Kidney (tissue), 14 donors: ENCODE data around the gene SPTAN1. TPM values are rescaled to one million over a fixed set of nuclear protein-coding genes. Genes with fewer than 3 reads are reported as not detected.
A peak's percentile ranks its signal among the peaks of the same experiment; 100 is the strongest.

Experiments used
- DNase-seq, 5 donors: peaks; one replicate each; pipeline ENCODE4 v3.0.0-alpha.2; 2013 to 2020
- FAIRE-seq: peaks from 2 replicates; lab custom pipeline; 2012; peaks lifted over from hg19 to GRCh38; lab: Jason Lieb, UNC
- H3K27ac ChIP-seq, 2 donors: one replicate each; pipeline ENCODE4 v1.7.0; 2013; ENCODE audit warnings: low read depth in 2 of 2, low read length in 2 of 2, inconsistent platforms in 1 of 2
- H3K27me3 ChIP-seq: one replicate; pipeline ENCODE4 v1.7.1; 2013; ENCODE audit warnings: low read length, inconsistent platforms; ENCODE audit not compliant: control insufficient read depth, insufficient read depth
- H3K36me3 ChIP-seq, 3 donors: one replicate each; pipeline versions ENCODE4 v1.7.0 to v1.7.1; 2013; ENCODE audit warnings: low read length in 3 of 3, control low read depth in 1 of 3, inconsistent platforms in 1 of 3; ENCODE audit not compliant: insufficient read depth in 3 of 3, control insufficient read depth in 2 of 3
- H3K4me1 ChIP-seq, 3 donors: one replicate each; pipeline versions ENCODE4 v1.7.0 to v1.7.1; 2013; ENCODE audit warnings: low read length in 3 of 3, inconsistent platforms in 1 of 3, low read depth in 1 of 3; ENCODE audit not compliant: control insufficient read depth in 2 of 3, insufficient read depth in 2 of 3
- H3K4me3 ChIP-seq, 3 donors: one replicate each; pipeline versions ENCODE4 v1.7.0 to v1.8.1; 2013; ENCODE audit warnings: low read length in 3 of 3, control low read depth in 1 of 3, inconsistent platforms in 1 of 3
- H3K9ac ChIP-seq, 3 donors: one replicate each; pipeline versions ENCODE4 v1.7.0 to v1.7.1; 2013; ENCODE audit warnings: low read length in 3 of 3, control low read depth in 1 of 3, inconsistent platforms in 1 of 3
- H3K9me3 ChIP-seq, 3 donors: one replicate each; pipeline versions ENCODE4 v1.7.0 to v1.7.1; 2013; ENCODE audit warnings: low read length in 3 of 3, control low read depth in 1 of 3, inconsistent platforms in 1 of 3; ENCODE audit not compliant: control insufficient read depth in 2 of 3, insufficient read depth in 1 of 3
- intact Hi-C: fragments of 100-400 bp; cut with DNase I; formaldehyde crosslinking; loops from one replicate; pipeline ENCODE4 v1.11.1; 2022
- polyA plus RNA-seq: library from polyadenylated mRNA; stranded (reverse); fragments of 350-450 nt; fragmentation: Illumina TruSeq; extraction: RNeasy Lipid Tissue Mini Kit (QIAGEN cat#74804); gene quantifications from one replicate; pipeline ENCODE4 v1.2.3, GENCODE V29; 2014; ENCODE audit warnings: low read depth, low replicate concordance; ENCODE audit not compliant: insufficient read depth
- total RNA-seq: library from RNA; stranded (reverse); fragmentation: NEBNext Ultra II Directional; extraction: Animal tissue kit (Norgen Biotek cat#: 25700); gene quantifications from one replicate; pipeline ENCODE4 v1.2.1, GENCODE V29; 2021
- TF ChIP-seq, protein P1 (sequence below): IDR thresholded peaks from 3 replicates; pipeline ENCODE4 v1.5.1; 2012; ENCODE audit warnings: mild to moderate bottlenecking, moderate library complexity, borderline replicate concordance; ENCODE audit not compliant: insufficient read depth; ENCODE audit errors: extremely low read depth
- donor health status: control.
- donor health status: control.
- donor health status: control.
- donor health status: control.
- donor health status: control.
- donor health status: DM: yes; HTN: yes; CAD: no.
- donor health status: Normal renal cell carcinoma (clear cell type).

SPTAN1 gene
- total and polyA plus RNA-seq, 2 donors from 2014 or later: 210 to 354 TPM

DNA sequence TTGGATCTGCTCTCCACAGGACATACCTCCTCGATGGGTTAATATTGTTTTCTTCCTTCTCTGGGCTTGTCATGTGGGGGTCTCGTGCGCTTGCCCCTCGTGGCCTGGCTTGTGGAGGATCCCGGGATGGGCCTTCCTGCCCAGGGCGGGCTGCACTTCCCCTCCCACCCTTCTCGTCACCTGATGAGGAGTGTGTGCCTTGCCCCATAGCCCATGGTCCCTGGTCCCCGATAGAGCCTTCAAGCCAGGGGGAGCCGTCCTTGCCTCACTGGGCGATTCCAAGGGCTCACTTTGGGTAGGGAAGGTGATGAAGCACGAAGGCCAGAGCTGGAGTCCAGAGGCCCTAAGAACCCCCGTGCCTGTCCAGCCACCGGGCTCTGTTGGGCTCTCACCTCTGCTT, 75.5 kb downstream of the SPTAN1 start:
- DNase-seq (no peak), FAIRE-seq (no peak)
- H3K36me3 ChIP-seq: peaks cover 6 to 81% (median 49%) of the 10 kb centered on the region in 3 donors
- no peaks in the 10 kb centered on the region for H3K9me3 ChIP-seq
- peaks cover 0 to 6% (median 0%) of the 10 kb centered on the region in 3 donors for H3K4me1 ChIP-seq
- no peak overlapping the region for H3K9ac ChIP-seq
- intact Hi-C loops: no loop called here
- no peak overlapping the region for H3K27ac ChIP-seq
- no peaks in the 10 kb centered on the region for H3K27me3 ChIP-seq
- TF ChIP-seq, protein P1, sequence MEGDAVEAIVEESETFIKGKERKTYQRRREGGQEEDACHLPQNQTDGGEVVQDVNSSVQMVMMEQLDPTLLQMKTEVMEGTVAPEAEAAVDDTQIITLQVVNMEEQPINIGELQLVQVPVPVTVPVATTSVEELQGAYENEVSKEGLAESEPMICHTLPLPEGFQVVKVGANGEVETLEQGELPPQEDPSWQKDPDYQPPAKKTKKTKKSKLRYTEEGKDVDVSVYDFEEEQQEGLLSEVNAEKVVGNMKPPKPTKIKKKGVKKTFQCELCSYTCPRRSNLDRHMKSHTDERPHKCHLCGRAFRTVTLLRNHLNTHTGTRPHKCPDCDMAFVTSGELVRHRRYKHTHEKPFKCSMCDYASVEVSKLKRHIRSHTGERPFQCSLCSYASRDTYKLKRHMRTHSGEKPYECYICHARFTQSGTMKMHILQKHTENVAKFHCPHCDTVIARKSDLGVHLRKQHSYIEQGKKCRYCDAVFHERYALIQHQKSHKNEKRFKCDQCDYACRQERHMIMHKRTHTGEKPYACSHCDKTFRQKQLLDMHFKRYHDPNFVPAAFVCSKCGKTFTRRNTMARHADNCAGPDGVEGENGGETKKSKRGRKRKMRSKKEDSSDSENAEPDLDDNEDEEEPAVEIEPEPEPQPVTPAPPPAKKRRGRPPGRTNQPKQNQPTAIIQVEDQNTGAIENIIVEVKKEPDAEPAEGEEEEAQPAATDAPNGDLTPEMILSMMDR: no peak
- no peak overlapping the region for H3K4me3 ChIP-seq

DNA sequence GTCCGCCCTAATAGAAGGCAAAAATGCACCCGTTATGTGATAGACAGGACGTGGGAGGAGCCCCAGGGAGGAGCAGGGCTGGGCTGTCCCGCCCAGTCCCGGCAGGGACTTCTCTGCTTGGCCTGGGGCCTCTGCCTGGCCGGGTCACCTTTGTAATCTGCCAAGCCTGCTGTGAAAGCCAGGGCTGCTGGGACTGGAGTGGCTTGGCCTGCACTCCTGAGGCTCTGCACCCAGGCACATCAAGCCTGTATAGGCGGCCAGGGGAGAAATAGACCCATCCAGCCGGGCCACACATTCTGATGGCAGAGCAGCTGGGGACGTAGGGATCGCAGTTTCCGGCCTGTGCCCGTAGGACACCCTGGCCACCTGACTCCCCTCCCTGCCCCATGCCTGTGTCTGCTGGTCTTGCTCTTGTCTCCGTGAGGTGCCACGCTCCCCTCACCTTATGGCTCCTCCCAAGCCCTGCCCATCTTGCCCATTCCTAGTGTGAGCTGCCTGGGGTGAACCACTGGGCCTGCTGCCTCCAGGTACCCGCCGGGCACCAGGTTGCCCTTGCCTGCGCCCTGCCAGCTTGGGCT, 76.2 kb downstream of the SPTAN1 start:
- H3K9me3 ChIP-seq: no peaks in the 10 kb centered on the region
- intact Hi-C loops: no loop called here
- no peaks in the 10 kb centered on the region for H3K27me3 ChIP-seq
- H3K36me3 ChIP-seq: peaks cover 6 to 87% (median 54%) of the 10 kb centered on the region in 3 donors
- H3K9ac ChIP-seq: no peak overlapping the region
- peaks cover 0 to 6% (median 0%) of the 10 kb centered on the region in 3 donors for H3K4me1 ChIP-seq
- peak in 1 of 5 donors; percentile 74 for DNase-seq
- FAIRE-seq: no peak
- H3K4me3 ChIP-seq: no peak overlapping the region
- TF ChIP-seq, protein P1: no peak
- H3K27ac ChIP-seq: no peak overlapping the region

DNA sequence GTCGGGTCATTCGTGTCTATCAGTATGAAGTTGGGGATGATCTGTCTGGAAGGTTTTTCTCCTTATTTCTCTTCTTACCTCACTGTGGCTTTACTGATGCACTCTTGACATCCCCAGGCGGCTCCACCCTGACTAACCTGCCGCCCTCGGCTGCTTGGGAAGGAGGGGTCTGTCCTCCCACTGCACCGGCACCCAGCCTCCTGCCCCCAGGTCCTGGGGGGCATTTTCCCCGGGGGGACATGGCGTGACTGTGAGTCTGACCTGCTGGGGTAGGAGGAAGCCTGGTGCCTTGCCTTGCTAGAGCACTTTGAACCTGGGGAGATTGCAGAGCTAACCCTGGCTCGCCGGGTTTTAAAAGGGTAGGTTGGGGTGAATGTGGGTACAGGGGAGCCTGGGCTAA, 76.7 kb downstream of the SPTAN1 start:
- H3K4me3 ChIP-seq: no peak overlapping the region
- no peak for FAIRE-seq
- H3K27me3 ChIP-seq: no peaks in the 10 kb centered on the region
- peaks cover 6 to 91% (median 59%) of the 10 kb centered on the region in 3 donors for H3K36me3 ChIP-seq
- H3K9me3 ChIP-seq: no peaks in the 10 kb centered on the region
- H3K9ac ChIP-seq: no peak overlapping the region
- intact Hi-C loops: no loop called here
- TF ChIP-seq, protein P1: no peak
- peaks cover 0 to 8% (median 0%) of the 10 kb centered on the region in 3 donors for H3K4me1 ChIP-seq
- H3K27ac ChIP-seq: no peak overlapping the region
- DNase-seq: no peak
